Mesenchymal stem cell (in vitro differentiated cells and primary cell): ENCODE measurements around the gene ATXN1L.

Experiments
- DNase-seq: peaks from one replicate; pipeline ENCODE4 v3.0.0-alpha.2; 2013
- H2AFZ ChIP-seq: one replicate; pipeline ENCODE4 v1.6.1; 2013; ENCODE audit warnings: low read depth, mild to moderate bottlenecking, control low read depth, inconsistent platforms, low read length, moderate library complexity
- H2AK5ac ChIP-seq: 2 replicates; pipeline ENCODE4 v1.6.1; 2013; ENCODE audit warnings: low read length, moderate library complexity, mild to moderate bottlenecking, inconsistent platforms; ENCODE audit not compliant: severe bottlenecking
- H2BK120ac ChIP-seq: one replicate; pipeline ENCODE4 v1.6.1; 2013; ENCODE audit warnings: low read depth, mild to moderate bottlenecking, inconsistent platforms, low read length, moderate library complexity
- H2BK12ac ChIP-seq, 2 experiments: one replicate each; pipeline ENCODE4 v1.6.1; 2013; ENCODE audit warnings: inconsistent platforms in 2 of 2, low read length in 2 of 2, mild to moderate bottlenecking in 2 of 2, moderate library complexity in 2 of 2, control low read depth in 1 of 2
- H2BK15ac ChIP-seq: one replicate; pipeline ENCODE4 v1.6.1; 2013; ENCODE audit warnings: mild to moderate bottlenecking, low read depth, inconsistent platforms; ENCODE audit not compliant: poor library complexity, severe bottlenecking
- H2BK5ac ChIP-seq: 2 replicates; pipeline ENCODE4 v1.6.1; 2013; ENCODE audit warnings: low read depth, mild to moderate bottlenecking, low read length, control low read depth, inconsistent platforms; ENCODE audit not compliant: poor library complexity, severe bottlenecking
- H3K14ac ChIP-seq, 2 experiments: one replicate each; pipeline ENCODE4 v1.6.1; 2013; ENCODE audit warnings: inconsistent platforms in 2 of 2, low read length in 2 of 2, control low read depth in 1 of 2, mild to moderate bottlenecking in 1 of 2, moderate library complexity in 1 of 2
- H3K18ac ChIP-seq, 2 experiments: one replicate each; pipeline ENCODE4 v1.6.1; 2013; ENCODE audit warnings: inconsistent platforms in 2 of 2, low read length in 2 of 2, control low read depth in 1 of 2, low read depth in 1 of 2, mild to moderate bottlenecking in 1 of 2
- H3K23ac ChIP-seq, 2 experiments: one replicate each; pipeline ENCODE4 v1.6.1; 2013; ENCODE audit warnings: inconsistent platforms in 2 of 2, low read length in 2 of 2, mild to moderate bottlenecking in 2 of 2, moderate library complexity in 2 of 2, control low read depth in 1 of 2
- H3K27ac ChIP-seq: 2 replicates; pipeline ENCODE4 v1.5.1; 2013; ENCODE audit warnings: mild to moderate bottlenecking, moderate library complexity, low read length, control low read depth, inconsistent platforms; ENCODE audit not compliant: poor library complexity, severe bottlenecking
- H3K27me3 ChIP-seq, 2 experiments: 2 replicates each; pipeline versions ENCODE4 v1.6.1 to v1.7.0; 2013; ENCODE audit warnings: low read length in 2 of 2, mild to moderate bottlenecking in 2 of 2, moderate library complexity in 2 of 2, control low read depth in 1 of 2, inconsistent platforms in 1 of 2; ENCODE audit not compliant: control insufficient read depth in 1 of 2, insufficient read depth in 1 of 2
- H3K36me3 ChIP-seq, 2 experiments: 2 replicates each; pipeline versions ENCODE4 v1.6.1 to v1.7.0; 2013; ENCODE audit warnings: low read length in 2 of 2, control low read depth in 1 of 2, inconsistent platforms in 1 of 2, low read depth in 1 of 2, mild to moderate bottlenecking in 1 of 2; ENCODE audit not compliant: insufficient read depth in 2 of 2, control insufficient read depth in 1 of 2
- H3K4ac ChIP-seq, 2 experiments: one replicate each; pipeline ENCODE4 v1.6.1; 2013; ENCODE audit warnings: inconsistent platforms in 2 of 2, low read length in 2 of 2, mild to moderate bottlenecking in 2 of 2, moderate library complexity in 2 of 2, control low read depth in 1 of 2, low read depth in 1 of 2
- H3K4me1 ChIP-seq: 2 replicates; pipeline ENCODE4 v1.6.1; 2013; ENCODE audit warnings: low read depth, low read length, control low read depth; ENCODE audit not compliant: control insufficient read depth, insufficient read depth
- H3K4me2 ChIP-seq: 2 replicates; pipeline ENCODE4 v1.6.1; 2013; ENCODE audit warnings: low read length, mild to moderate bottlenecking, inconsistent platforms; ENCODE audit not compliant: poor library complexity, severe bottlenecking
- H3K4me3 ChIP-seq, 2 experiments: 2 replicates each; pipeline versions ENCODE4 v1.5.1 to v1.7.0; 2013; ENCODE audit warnings: low read length in 2 of 2, mild to moderate bottlenecking in 2 of 2, control low read depth in 1 of 2, low read depth in 1 of 2; ENCODE audit not compliant: insufficient read depth in 1 of 2
- H3K79me1 ChIP-seq: replicated peaks from 2 replicates; pipeline ENCODE4 v1.6.1; 2013; ENCODE audit warnings: mild to moderate bottlenecking, control low read depth, low read length, inconsistent platforms; ENCODE audit not compliant: poor library complexity, severe bottlenecking
- H3K9ac ChIP-seq: 2 replicates; pipeline ENCODE4 v1.7.0; 2013; ENCODE audit warnings: mild to moderate bottlenecking, low read length, moderate library complexity
- H3K9me3 ChIP-seq: 2 replicates; pipeline ENCODE4 v1.7.0; 2013; ENCODE audit warnings: mild to moderate bottlenecking, low read length; ENCODE audit not compliant: control insufficient read depth
- H4K8ac ChIP-seq: one replicate; pipeline ENCODE4 v1.6.1; 2013; ENCODE audit warnings: inconsistent platforms, mild to moderate bottlenecking, low read length, moderate library complexity
- H4K91ac ChIP-seq: one replicate; pipeline ENCODE4 v1.6.1; 2013; ENCODE audit warnings: mild to moderate bottlenecking, low read length, inconsistent platforms
- WGBS: methylation state at CpG from one replicate; pipeline ENCODE4 v1.1.7; 2013; ENCODE audit warnings: mixed read lengths; 5-methylcytosine and 5-hydroxymethylcytosine counted together

The ATXN1L gene

GRCh38 chr16:71885261-71885650 lies 39.5 kb downstream of the ATXN1L start:
- Histone ChIP-seq H3K14ac (no peak overlapping the region), H2AFZ (no peak overlapping the region), H3K9ac (no peak overlapping the region), H2BK5ac (no peak overlapping the region), H3K4me3 (no peak overlapping the region), H2BK12ac (no peak overlapping the region), H3K4ac (no peak overlapping the region), H4K91ac (no peak overlapping the region), H3K36me3 (peaks cover 4 to 11% of the 10 kb centered on the region in 2 experiments), H3K18ac (no peak overlapping the region), H3K79me1 (peaks cover 12% of the 10 kb centered on the region), H3K4me1 (no peaks in the 10 kb centered on the region), H3K27ac (no peak overlapping the region), H3K27me3 (no peaks in the 10 kb centered on the region), H3K9me3 (no peaks in the 10 kb centered on the region), H2AK5ac (no peak overlapping the region), H3K4me2 (no peak overlapping the region), H3K23ac (no peak overlapping the region), H2BK120ac (no peak overlapping the region), H4K8ac (no peak overlapping the region), H2BK15ac (no peak overlapping the region)
- no peak for DNase-seq
- WGBS = 45% methylated on average over 4 of the region's 4 CpGs

GRCh38 chr16:71889147-71889546 lies 43.4 kb downstream of the ATXN1L start:
- H3K4me3 ChIP-seq = no peak overlapping the region
- no peak overlapping the region for H4K8ac ChIP-seq
- H2BK15ac ChIP-seq = no peak overlapping the region
- no peak overlapping the region for H2AFZ ChIP-seq
- H4K91ac ChIP-seq = no peak overlapping the region
- no peak overlapping the region for H3K9ac ChIP-seq
- H3K14ac ChIP-seq = no peak overlapping the region
- H2BK5ac ChIP-seq = no peak overlapping the region
- no peaks in the 10 kb centered on the region for H3K9me3 ChIP-seq
- H3K27me3 ChIP-seq = no peaks in the 10 kb centered on the region
- no peak overlapping the region for H2BK120ac ChIP-seq
- no peak overlapping the region for H2AK5ac ChIP-seq
- H3K23ac ChIP-seq = no peak overlapping the region
- no peaks in the 10 kb centered on the region for H3K36me3 ChIP-seq
- H2BK12ac ChIP-seq = no peak overlapping the region
- peaks cover 2% of the 10 kb centered on the region for H3K79me1 ChIP-seq
- H3K4me1 ChIP-seq = no peaks in the 10 kb centered on the region
- no peak overlapping the region for H3K4me2 ChIP-seq
- no peak for DNase-seq
- H3K27ac ChIP-seq = no peak overlapping the region
- WGBS = 100% methylated on average over 2 of the region's 3 CpGs
- no peak overlapping the region for H3K4ac ChIP-seq
- H3K18ac ChIP-seq = no peak overlapping the region

GRCh38 chr16:71893888-71894228 lies 48.1 kb downstream of the ATXN1L start:
- 58% methylated on average over 5 of the region's 7 CpGs for WGBS
- H3K9me3 ChIP-seq = no peaks in the 10 kb centered on the region
- no peak overlapping the region for H2AK5ac ChIP-seq
- H4K8ac ChIP-seq = no peak overlapping the region
- H2BK120ac ChIP-seq = no peak overlapping the region
- H3K79me1 ChIP-seq = peaks cover 2% of the 10 kb centered on the region
- peak overlapping the region in 1 of 2 experiments; percentile 24 for H3K18ac ChIP-seq
- no peak overlapping the region for H2BK12ac ChIP-seq
- no peaks in the 10 kb centered on the region for H3K27me3 ChIP-seq
- peak overlapping the region in 1 of 2 experiments; percentile 75 for H3K4ac ChIP-seq
- H2BK5ac ChIP-seq = no peak overlapping the region
- H3K36me3 ChIP-seq = peaks cover 7 to 8% of the 10 kb centered on the region in 2 experiments
- peak overlapping the region; percentile 95 for H3K27ac ChIP-seq
- no peak overlapping the region for H4K91ac ChIP-seq
- H3K4me2 ChIP-seq = peak overlapping the region; percentile 96
- no peak for DNase-seq
- peak overlapping the region; percentile 97 for H3K9ac ChIP-seq
- H2BK15ac ChIP-seq = no peak overlapping the region
- H3K14ac ChIP-seq = no peak overlapping the region
- peaks cover 4% of the 10 kb centered on the region for H3K4me1 ChIP-seq
- no peak overlapping the region for H2AFZ ChIP-seq
- H3K4me3 ChIP-seq = peak overlapping the region in 1 of 2 experiments; percentile 93
- H3K23ac ChIP-seq = no peak overlapping the region

GRCh38 chr16:71894229-71894920 lies 48.6 kb downstream of the ATXN1L start:
- Histone ChIP-seq H4K8ac (no peak overlapping the region), H3K23ac (no peak overlapping the region), H2BK5ac (peak overlapping the region; percentile 68), H2BK12ac (peak overlapping the region in 1 of 2 experiments; percentile 76), H2AK5ac (no peak overlapping the region), H3K4me2 (peak overlapping the region; percentile 96), H3K79me1 (peaks cover 2% of the 10 kb centered on the region), H3K4me3 (peak overlapping the region; percentile 67 to 93), H3K27me3 (no peaks in the 10 kb centered on the region), H2AFZ (peak overlapping the region; percentile 39), H4K91ac (peak overlapping the region; percentile 86), H3K27ac (peak overlapping the region; percentile 95), H3K9ac (peak overlapping the region; percentile 97), H3K9me3 (no peaks in the 10 kb centered on the region), H2BK120ac (peak overlapping the region; percentile 71), H3K14ac (peak overlapping the region in 1 of 2 experiments; percentile 99), H3K18ac (peak overlapping the region; percentile 66 to 99), H3K4me1 (peaks cover 4% of the 10 kb centered on the region), H3K4ac (peak overlapping the region in 1 of 2 experiments; percentile 97), H2BK15ac (peak overlapping the region; percentile 69), H3K36me3 (peaks cover 7 to 10% of the 10 kb centered on the region in 2 experiments)
- DNase-seq = peak; percentile 86
- 1% methylated on average over 31 of the region's 31 CpGs for WGBS
